PC-9 (cell line): ENCODE data around the gene MTIF3.

Source experiments
- EZH2 ChIP-seq: fragments of 200-600 bp; sonication (generic); IDR thresholded peaks from 2 replicates; pipeline ENCODE4 v1.8.0; 2017; ENCODE audit warnings: antibody characterized with exemption, low read depth
- TF ChIP-seq, protein P1 (sequence below): fragments of 200-600 bp; sonication (generic); conservative IDR thresholded peaks from 2 replicates; pipeline ENCODE4 v1.6.1; 2017; ENCODE audit warnings: mixed run types, antibody characterized with exemption, mild to moderate bottlenecking, moderate library complexity

DNA sequence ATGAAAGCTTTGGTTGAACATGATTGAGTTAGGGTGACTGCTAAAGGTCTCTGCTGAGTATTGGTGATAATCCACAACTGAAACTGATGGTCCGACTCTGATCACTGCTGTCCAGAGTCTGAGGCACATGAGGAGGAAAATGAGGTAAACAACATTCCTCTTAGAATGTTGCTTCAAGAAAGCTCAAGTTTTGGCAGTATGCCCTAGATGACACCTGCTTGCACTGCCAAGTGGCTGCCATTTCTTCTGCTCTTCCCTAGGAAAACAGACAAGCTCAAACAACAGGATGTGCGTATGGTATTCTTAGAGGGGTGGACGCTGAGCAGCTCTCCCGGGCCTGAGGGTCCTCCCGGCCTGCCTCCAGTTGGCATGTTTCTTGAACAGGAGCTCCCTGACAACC, 15.2 kb upstream of the MTIF3 start:
- TF ChIP-seq EZH2 = no peak
- TF ChIP-seq, protein P1, sequence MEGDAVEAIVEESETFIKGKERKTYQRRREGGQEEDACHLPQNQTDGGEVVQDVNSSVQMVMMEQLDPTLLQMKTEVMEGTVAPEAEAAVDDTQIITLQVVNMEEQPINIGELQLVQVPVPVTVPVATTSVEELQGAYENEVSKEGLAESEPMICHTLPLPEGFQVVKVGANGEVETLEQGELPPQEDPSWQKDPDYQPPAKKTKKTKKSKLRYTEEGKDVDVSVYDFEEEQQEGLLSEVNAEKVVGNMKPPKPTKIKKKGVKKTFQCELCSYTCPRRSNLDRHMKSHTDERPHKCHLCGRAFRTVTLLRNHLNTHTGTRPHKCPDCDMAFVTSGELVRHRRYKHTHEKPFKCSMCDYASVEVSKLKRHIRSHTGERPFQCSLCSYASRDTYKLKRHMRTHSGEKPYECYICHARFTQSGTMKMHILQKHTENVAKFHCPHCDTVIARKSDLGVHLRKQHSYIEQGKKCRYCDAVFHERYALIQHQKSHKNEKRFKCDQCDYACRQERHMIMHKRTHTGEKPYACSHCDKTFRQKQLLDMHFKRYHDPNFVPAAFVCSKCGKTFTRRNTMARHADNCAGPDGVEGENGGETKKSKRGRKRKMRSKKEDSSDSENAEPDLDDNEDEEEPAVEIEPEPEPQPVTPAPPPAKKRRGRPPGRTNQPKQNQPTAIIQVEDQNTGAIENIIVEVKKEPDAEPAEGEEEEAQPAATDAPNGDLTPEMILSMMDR = no peak
